H1 (cell line): ENCODE data around the gene MTX1. TPM values are rescaled to one million over a fixed set of nuclear protein-coding genes. Genes with fewer than 3 reads are reported as not detected.
A peak's percentile ranks its signal among the peaks of the same experiment; 100 is the strongest.

Experiments used
- CTCF ChIA-PET: fragments of 300-600 bp; sonication (Branson Sonifier 250); formaldehyde crosslinking; loops from one replicate; lab custom pipeline; 2021; ENCODE audit not compliant: partially characterized antibody; lab: Charles Lee
- POLR2A ChIA-PET: fragments of 300-600 bp; sonication (Branson Sonifier 250); formaldehyde crosslinking; loops from one replicate; lab custom pipeline; 2021; ENCODE audit warnings: inconsistent platforms; ENCODE audit not compliant: partially characterized antibody; lab: Charles Lee
- DNase-seq, 2 experiments: peaks; one replicate each; pipeline versions ENCODE4 v3.0.0 to v3.0.0-alpha.2; 2010 to 2022; ENCODE audit warnings: low spot score in 2 of 2, low read depth in 1 of 2, mixed read lengths in 1 of 2
- FAIRE-seq: peaks from 2 replicates; lab custom pipeline; 2011; peaks lifted over from hg19 to GRCh38; lab: Jason Lieb, UNC
- H2AFZ ChIP-seq: 2 replicates; pipeline ENCODE4 v1.8.1; 2012; ENCODE audit warnings: low read length, inconsistent platforms
- H2AK5ac ChIP-seq: 2 replicates; pipeline ENCODE4 v1.6.1; 2013; ENCODE audit warnings: low read depth, low read length
- H2BK120ac ChIP-seq: replicated peaks from 2 replicates; pipeline ENCODE3; 2013; ENCODE audit warnings: low read depth, low read length, inconsistent platforms
- H2BK12ac ChIP-seq: 2 replicates; pipeline ENCODE4 v1.6.1; 2013; ENCODE audit warnings: low read depth, low read length
- H2BK15ac ChIP-seq: 2 replicates; pipeline ENCODE4 v1.6.1; 2013; ENCODE audit warnings: low read length
- H2BK20ac ChIP-seq: 2 replicates; pipeline ENCODE4 v1.6.1; 2013; ENCODE audit warnings: low read length
- H2BK5ac ChIP-seq: 2 replicates; pipeline ENCODE4 v1.6.1; 2013; ENCODE audit warnings: low read depth, low read length
- H3K14ac ChIP-seq: 2 replicates; pipeline ENCODE4 v1.6.1; 2013; ENCODE audit warnings: inconsistent platforms; ENCODE audit not compliant: insufficient read length
- H3K18ac ChIP-seq: 2 replicates; pipeline ENCODE4 v1.6.1; 2013; ENCODE audit warnings: low read length; ENCODE audit errors: extremely low read depth
- H3K23ac ChIP-seq: 2 replicates; pipeline ENCODE4 v1.6.1; 2013; ENCODE audit warnings: inconsistent platforms; ENCODE audit not compliant: insufficient read length
- H3K23me2 ChIP-seq: 2 replicates; pipeline ENCODE4 v1.6.1; 2013; ENCODE audit warnings: low read depth, low read length
- H3K27ac ChIP-seq: 2 replicates; pipeline ENCODE4 v1.6.1; 2011; ENCODE audit warnings: low read depth, low read length, inconsistent platforms
- H3K27me3 ChIP-seq, 4 experiments: replicated peaks in 1 of 4; 1 replicate in 1 of 4; 2 replicates in 3 of 4; pipeline versions ENCODE4 v1.6.1 to v1.8.1; 2011 to 2013; ENCODE audit warnings: low read length in 3 of 4, mild to moderate bottlenecking in 3 of 4, inconsistent platforms in 2 of 4, mixed read lengths in 2 of 4, moderate library complexity in 1 of 4; ENCODE audit not compliant: control insufficient read depth in 3 of 4, insufficient read depth in 3 of 4; ENCODE audit errors: extremely low read depth in 1 of 4
- H3K36me3 ChIP-seq, 4 experiments: 2 replicates each; pipeline versions ENCODE4 v1.6.1 to v1.8.1; 2011 to 2013; ENCODE audit warnings: mild to moderate bottlenecking in 4 of 4, low read length in 3 of 4, moderate library complexity in 2 of 4, control low read depth in 1 of 4, inconsistent platforms in 1 of 4; ENCODE audit not compliant: insufficient read depth in 4 of 4, control insufficient read depth in 2 of 4
- H3K4ac ChIP-seq: replicated peaks from 2 replicates; pipeline ENCODE3; 2013; ENCODE audit warnings: low read length, low read depth, mixed read lengths, inconsistent platforms; ENCODE audit not compliant: insufficient read length
- H3K4me1 ChIP-seq, 4 experiments: replicated peaks in 1 of 4; 1 replicate in 1 of 4; 2 replicates in 3 of 4; pipeline versions ENCODE4 v1.6.1 to v1.8.1; 2011 to 2013; ENCODE audit warnings: low read length in 3 of 4, inconsistent platforms in 2 of 4, mixed read lengths in 1 of 4; ENCODE audit not compliant: insufficient read depth in 4 of 4, control insufficient read depth in 3 of 4
- H3K4me2 ChIP-seq, 2 experiments: 2 replicates each; pipeline versions ENCODE4 v1.6.1 to v1.8.1; 2011 to 2013; ENCODE audit warnings: low read depth in 2 of 2, low read length in 2 of 2, control low read depth in 1 of 2, inconsistent platforms in 1 of 2, mild to moderate bottlenecking in 1 of 2; ENCODE audit not compliant: insufficient read depth in 1 of 2
- H3K4me3 ChIP-seq, 4 experiments: fragments of 200-600, 300-600 bp in 1 of 4; sonication (generic), shearing (Covaris generic), sonication (Bioruptor Twin) in 1 of 4; 2 replicates each; pipeline versions ENCODE4 v1.5.1 to v1.8.1; 2011 to 2016; ENCODE audit warnings: low read length in 4 of 4, low read depth in 3 of 4, control low read depth in 2 of 4, inconsistent platforms in 2 of 4, mild to moderate bottlenecking in 2 of 4, mixed read lengths in 1 of 4, moderate library complexity in 1 of 4; ENCODE audit not compliant: insufficient read depth in 2 of 4; ENCODE audit errors: extremely low read depth in 1 of 4
- H3K56ac ChIP-seq: replicated peaks from 2 replicates; pipeline ENCODE3; 2013; ENCODE audit warnings: low read depth, mild to moderate bottlenecking, mixed read lengths, low read length, inconsistent platforms; ENCODE audit not compliant: insufficient read length
- H3K79me1 ChIP-seq: 2 replicates; pipeline ENCODE4 v1.6.1; 2013; ENCODE audit warnings: low read depth, low read length, control low read depth
- H3K79me2 ChIP-seq, 2 experiments: 2 replicates each; pipeline versions ENCODE4 v1.6.1 to v1.8.1; 2012 to 2013; ENCODE audit warnings: low read length in 2 of 2, mild to moderate bottlenecking in 2 of 2, inconsistent platforms in 1 of 2; ENCODE audit not compliant: insufficient read depth in 2 of 2, control insufficient read depth in 1 of 2
- H3K9ac ChIP-seq, 4 experiments: replicated peaks in 1 of 4; 1 replicate in 1 of 4; 2 replicates in 3 of 4; pipeline versions ENCODE4 v1.6.1 to v1.8.1; 2011 to 2013; ENCODE audit warnings: low read depth in 3 of 4, low read length in 3 of 4, control low read depth in 2 of 4, mild to moderate bottlenecking in 2 of 4, moderate library complexity in 2 of 4, inconsistent platforms in 1 of 4; ENCODE audit errors: extremely low read depth in 1 of 4
- H3K9me3 ChIP-seq, 2 experiments: 2 replicates each; pipeline versions ENCODE4 v1.6.1 to v1.8.1; 2012 to 2013; ENCODE audit warnings: mild to moderate bottlenecking in 2 of 2, moderate library complexity in 2 of 2, control low read depth in 1 of 2, inconsistent platforms in 1 of 2, low read depth in 1 of 2, low read length in 1 of 2, mixed read lengths in 1 of 2; ENCODE audit not compliant: insufficient read depth in 2 of 2
- H4K20me1 ChIP-seq, 2 experiments: replicated peaks in 1 of 2; 2 replicates each; pipeline versions ENCODE3 to v1.8.1; 2011 to 2013; ENCODE audit warnings: inconsistent platforms in 2 of 2, low read length in 2 of 2, mild to moderate bottlenecking in 1 of 2; ENCODE audit not compliant: insufficient read depth in 2 of 2, control insufficient read depth in 1 of 2
- H4K5ac ChIP-seq: 2 replicates; pipeline ENCODE4 v1.6.1; 2013; ENCODE audit warnings: low read length, low read depth, mixed read lengths, inconsistent platforms; ENCODE audit not compliant: insufficient read length
- H4K8ac ChIP-seq: 2 replicates; pipeline ENCODE4 v1.8.0; 2013; ENCODE audit warnings: mild to moderate bottlenecking, moderate library complexity, low read length, inconsistent platforms; ENCODE audit not compliant: insufficient read depth; ENCODE audit errors: extremely low read depth
- H4K91ac ChIP-seq: replicated peaks from 2 replicates; pipeline ENCODE3; 2013; ENCODE audit warnings: low read length, mixed read lengths, inconsistent platforms; ENCODE audit not compliant: insufficient read length
- BCL11A ChIP-seq, 2 experiments: IDR thresholded peaks; one replicate each; pipeline ENCODE4 v1.6.1; 2011; ENCODE audit warnings: low read depth in 2 of 2, low read length in 2 of 2, mild to moderate bottlenecking in 2 of 2
- EP300 ChIP-seq, 2 experiments: IDR thresholded peaks; 1 replicate in 1 of 2; 2 replicates in 1 of 2; pipeline ENCODE4 v1.6.1; 2011 to 2012; ENCODE audit warnings: low read depth in 2 of 2, low read length in 2 of 2, mild to moderate bottlenecking in 2 of 2, borderline replicate concordance in 1 of 2, inconsistent platforms in 1 of 2, moderate library complexity in 1 of 2
- JUN ChIP-seq: IDR thresholded peaks from 2 replicates; pipeline ENCODE4 v1.6.1; 2011; ENCODE audit warnings: low read depth, mild to moderate bottlenecking, improper control_type of control experiment, low read length
- KDM5A ChIP-seq: fragments of 200-600 bp; IDR thresholded peaks from 2 replicates; pipeline ENCODE4 v1.7.1; 2012; ENCODE audit warnings: mild to moderate bottlenecking, low read length, inconsistent platforms, mixed read lengths
- NANOG ChIP-seq: IDR thresholded peaks from 2 replicates; pipeline ENCODE4 v1.6.1; 2011; ENCODE audit warnings: low read length, low read depth, mild to moderate bottlenecking, inconsistent platforms; ENCODE audit not compliant: insufficient read depth, poor library complexity, severe bottlenecking
- SIN3A ChIP-seq, 2 experiments: IDR thresholded peaks in 1 of 2; conservative IDR thresholded peaks in 1 of 2; 2 replicates each; pipeline ENCODE4 v1.6.1; 2011 to 2012; ENCODE audit warnings: low read length in 2 of 2, improper control_type of control experiment in 1 of 2, low read depth in 1 of 2, mild to moderate bottlenecking in 1 of 2
- SIRT6 ChIP-seq: IDR thresholded peaks from one replicate; pipeline ENCODE4 v1.7.1; 2012; ENCODE audit warnings: low read length, inconsistent platforms
- SIX5 ChIP-seq: IDR thresholded peaks from 2 replicates; pipeline ENCODE4 v1.6.1; 2011; ENCODE audit warnings: mild to moderate bottlenecking, low read depth, low read length
- WGBS, 2 experiments: shearing (Covaris generic) in 1 of 2; methylation state at CpG; one replicate each; pipeline versions ENCODE4 v1.1.6 to v1.1.7; 2013 to 2015; ENCODE audit warnings: low lambda C conversion rate in 2 of 2, mixed read lengths in 2 of 2, inconsistent platforms in 1 of 2, low coverage in 1 of 2, missing lambda C conversion rate in 1 of 2; ENCODE audit not compliant: insufficient replicate concordance in 2 of 2, insufficient coverage in 1 of 2, insufficient read length in 1 of 2; ENCODE audit errors: extremely low coverage in 1 of 2, missing lambda C conversion rate in 1 of 2; 5-methylcytosine and 5-hydroxymethylcytosine counted together
- polyA plus RNA-seq, 7 experiments: library from polyadenylated mRNA; depleted of rRNA in 3 of 7; stranded (reverse) in 5 of 7; unstranded in 2 of 7; fragments of >200 nt in 5 of 7; fragments of 200-250 nt in 2 of 7; gene quantifications; 1 replicate in 5 of 7; 2 replicates in 1 of 7; 4 replicates in 1 of 7; pipeline versions ENCODE4 v1.2.1 to v1.2.3, GENCODE V29; 2011 to 2013; ENCODE audit warnings: missing spikeins in 2 of 7, mixed read lengths in 2 of 7
- total RNA-seq: library from RNA; stranded (reverse); fragmentation: NEBNext Ultra II Directional; extraction: Animal tissue kit (Norgen Biotek cat#: 25700); gene quantifications from 2 replicates; pipeline ENCODE4 v1.2.1, GENCODE V29; 2021

MTX1 gene
- total and polyA plus RNA-seq, 2 of the 8 experiments (the other 6 are each of a cell fraction or from before 2014, with no cell fraction given) = 47.9 to 131 TPM

DNA sequence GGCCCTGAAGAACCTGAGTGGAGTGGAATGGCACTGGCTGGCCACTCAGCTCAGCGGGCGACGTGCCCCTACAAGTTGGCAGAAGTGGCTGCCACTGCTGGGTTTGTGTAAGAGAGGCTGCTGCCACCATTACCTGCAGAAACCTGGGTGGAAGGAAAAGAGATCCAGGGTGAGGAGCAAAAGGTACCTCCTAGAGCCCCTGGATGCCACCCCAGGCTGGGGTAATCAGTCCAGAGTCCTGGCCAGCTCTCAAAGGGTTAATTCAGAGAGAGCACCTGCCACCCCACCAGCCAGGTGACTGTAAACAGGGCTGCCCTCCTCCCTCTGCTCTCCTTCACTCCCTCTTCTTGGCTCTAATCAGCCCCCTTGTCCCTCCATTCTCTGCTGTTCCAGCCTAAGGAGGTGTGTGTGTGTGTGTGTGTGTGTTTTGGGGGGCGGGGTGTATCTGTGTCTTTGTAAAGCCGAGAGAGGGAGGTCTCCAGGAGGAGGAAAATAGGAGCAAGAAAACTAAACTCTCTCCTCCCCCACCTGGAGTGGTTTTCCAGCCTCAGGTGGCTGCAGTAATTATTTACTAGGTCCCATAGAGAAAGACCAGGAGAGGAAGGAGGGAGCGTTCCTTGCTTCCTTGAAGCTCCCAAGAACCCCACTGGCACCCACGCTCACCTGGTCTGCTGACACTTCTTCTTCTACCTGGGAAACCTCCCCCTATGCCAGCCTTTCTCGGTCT lies 22.3 kb upstream of the MTX1 start:
- WGBS, 2 experiments = 73% methylated on average over 8 of the region's 8 CpGs; no CpG with 5 or more reads in 1 of the 2 experiments
- no peaks in the 10 kb centered on the region for H3K79me2 ChIP-seq
- H2BK5ac ChIP-seq = 0 out of 2 replicates have a peak overlapping the region, but pooled peaks have one; percentile 7
- ChIA-PET CTCF (interaction anchor here (0.7 to 6.1 kb wide), 7 partner anchors 8 to 142 kb away, joined by 3 to 38 read pairs (median 5); partner anchors contain the start of gene KRTCAP2), POLR2A (interaction anchor here (0.8 to 20.5 kb wide), 7 partner anchors 8 to 216 kb away, joined by 3 to 512 read pairs (median 3); partner anchors contain the start of genes KRTCAP2, MTX1, SHC1 and THBS3)
- H4K20me1 ChIP-seq = no peaks in the 10 kb centered on the region
- no peaks in the 10 kb centered on the region for H3K27me3 ChIP-seq
- no peaks in the 10 kb centered on the region; the same call in 1 of the 2 replicates for H3K23me2 ChIP-seq
- no peak overlapping the region for H4K91ac ChIP-seq
- peak overlapping the region in 1 of 4 experiments; percentile 10; a peak in 2 of 8 replicates for H3K4me3 ChIP-seq
- H3K9me3 ChIP-seq = no peaks in the 10 kb centered on the region
- H2BK15ac ChIP-seq = no peak overlapping the region
- peak in 1 of 2 experiments; percentile 58 for DNase-seq
- no peak overlapping the region for H4K5ac ChIP-seq
- peak overlapping the region; percentile 48; the same call in 1 of the 2 replicates for H2BK20ac ChIP-seq
- H3K36me3 ChIP-seq = peaks cover 0 to 12% (median 6%) of the 10 kb centered on the region in 4 experiments; a peak in 5 of 8 replicates
- H2BK12ac ChIP-seq = peak overlapping the region; percentile 39; the same call in 1 of the 2 replicates
- H3K18ac ChIP-seq = peak overlapping the region; percentile 71
- H2AK5ac ChIP-seq = peak overlapping the region; percentile 39; the same call in 1 of the 2 replicates
- no peak overlapping the region for H3K4ac ChIP-seq
- H2AFZ ChIP-seq = no peak overlapping the region
- H3K23ac ChIP-seq = no peak overlapping the region
- no peak overlapping the region; the same call in 1 of the 2 replicates for H3K27ac ChIP-seq
- no peak overlapping the region for H3K14ac ChIP-seq
- no peak overlapping the region for H3K56ac ChIP-seq
- no peaks in the 10 kb centered on the region for H3K79me1 ChIP-seq
- H3K9ac ChIP-seq = no peak overlapping the region; a peak in 2 of 7 replicates
- H2BK120ac ChIP-seq = no peak overlapping the region
- H3K4me1 ChIP-seq = peaks cover 4 to 20% (median 11%) of the 10 kb centered on the region in 4 experiments
- no peak for FAIRE-seq
- peak overlapping the region; percentile 36 to 54; a peak in 2 of 4 replicates for H3K4me2 ChIP-seq
- no peak overlapping the region for H4K8ac ChIP-seq
- TF ChIP-seq SIRT6 (no peak), JUN (no peak), EP300 (IDR thresholded peaks at IDR 0.05; ENCODE audit: borderline replicate concordance in 1 of 2, low read depth in 2 of 2, low read length in 2 of 2) (no peak), NANOG (no peak), KDM5A (no peak), BCL11A (IDR thresholded peaks at IDR 0.05; ENCODE audit: low read depth in 2 of 2, low read length in 2 of 2) (no peak), SIN3A (conservative IDR thresholded peaks at IDR 0.05 in 1 of 2, IDR thresholded peaks at IDR 0.05 in 1 of 2; ENCODE audit: low read depth in 1 of 2, low read length in 2 of 2) (0 out of 4 replicates have a peak, but pooled peaks of 1 of the 2 experiments have one; percentile 52), SIX5 (no peak)
